T1000 (cell line): ENCODE measurements around the gene ZBTB44.

Source experiments
- DNase-seq: peaks from one replicate; lab custom pipeline; 2025; ENCODE audit warnings: mixed read lengths; lab: John Stamatoyannopoulos, UW

The ZBTB44 gene

GRCh38 chr11:130215531-130216220 is 99.0 kb downstream of the ZBTB44 start:
- DNase-seq = no peak

GRCh38 chr11:130214861-130215530 is 99.7 kb downstream of the ZBTB44 start:
- DNase-seq = no peak

GRCh38 chr11:130213979-130214281 is 100.8 kb downstream of the ZBTB44 start:
- DNase-seq = no peak

GRCh38 chr11:130213143-130213978 is 101.4 kb downstream of the ZBTB44 start:
- peak; percentile 7 for DNase-seq

GRCh38 chr11:130212431-130212961 is 102.2 kb downstream of the ZBTB44 start:
- no peak for DNase-seq

GRCh38 chr11:130211781-130212401 is 102.8 kb downstream of the ZBTB44 start:
- no peak for DNase-seq

GRCh38 chr11:130211144-130211543 is 103.6 kb downstream of the ZBTB44 start:
- no peak for DNase-seq

GRCh38 chr11:130209954-130210854 is 104.5 kb downstream of the ZBTB44 start:
- no peak for DNase-seq

- DNase-seq = no peak
Observed at GRCh38 chr11:130209128-130209932, 105.4 kb downstream of the ZBTB44 start.

- DNase-seq = no peak
Observed at GRCh38 chr11:130208241-130209127, 106.2 kb downstream of the ZBTB44 start.

GRCh38 chr11:130206141-130206540 is 108.6 kb downstream of the ZBTB44 start:
- no peak for DNase-seq

GRCh38 chr11:130204703-130205095 is 110.0 kb downstream of the ZBTB44 start:
- DNase-seq = no peak

GRCh38 chr11:130203766-130204702 is 110.7 kb downstream of the ZBTB44 start:
- DNase-seq = no peak

GRCh38 chr11:130202818-130203689 is 111.7 kb downstream of the ZBTB44 start:
- DNase-seq = no peak

- no peak for DNase-seq
Observed at GRCh38 chr11:130202009-130202817, 112.5 kb downstream of the ZBTB44 start.

- DNase-seq = no peak
Observed at GRCh38 chr11:130201026-130201425, 113.7 kb downstream of the ZBTB44 start.
